Natural killer cell (primary cell): ENCODE measurements around the gene GNGT1. TPM values are rescaled to one million over a fixed set of nuclear protein-coding genes. Genes with fewer than 3 reads are reported as not detected.

Experiments used
- ATAC-seq, 3 donors: fragments of 150-1000 bp in 2 of 3; fragments of 200-7000 bp in 1 of 3; cut with Tn5 transposase; 1 replicate in 1 of 3; 2 replicates in 2 of 3; pipeline ENCODE4 v1.10.0; 2021; ENCODE audit warnings: mild to moderate bottlenecking in 2 of 3, moderate library complexity in 2 of 3
- DNase-seq, 2 donors: peaks; one replicate each; pipeline versions ENCODE4 v3.0.0 to v3.0.0-alpha.2; 2013 to 2021; ENCODE audit warnings: mixed read lengths in 1 of 2
- H3K27ac ChIP-seq: one replicate; pipeline ENCODE4 v1.5.1; 2013; ENCODE audit warnings: mild to moderate bottlenecking, low read length
- H3K27me3 ChIP-seq: one replicate; pipeline ENCODE4 v1.6.1; 2013; ENCODE audit warnings: low read length; ENCODE audit not compliant: control insufficient read depth, insufficient read depth
- H3K36me3 ChIP-seq: one replicate; pipeline ENCODE4 v1.6.1; 2013; ENCODE audit warnings: low read length; ENCODE audit not compliant: control insufficient read depth, insufficient read depth
- H3K4me1 ChIP-seq: one replicate; pipeline ENCODE4 v1.6.1; 2013; ENCODE audit warnings: low read length; ENCODE audit not compliant: control insufficient read depth, insufficient read depth
- H3K4me3 ChIP-seq: one replicate; pipeline ENCODE4 v1.5.1; 2013; ENCODE audit warnings: low read length
- H3K9me3 ChIP-seq: one replicate; pipeline ENCODE4 v1.6.1; 2013; ENCODE audit warnings: low read length; ENCODE audit not compliant: control insufficient read depth, insufficient read depth
- H3K27ac Mint-ChIP-seq, 2 donors: one replicate each; pipeline ENCODE4 v1.8.0; 2022; ENCODE audit warnings: mild to moderate bottlenecking in 2 of 2, mixed read lengths in 2 of 2, moderate library complexity in 1 of 2
- H3K27me3 Mint-ChIP-seq, 2 donors: one replicate each; pipeline ENCODE4 v1.8.0; 2022; ENCODE audit warnings: low read depth in 2 of 2, mixed read lengths in 2 of 2
- H3K36me3 Mint-ChIP-seq: one replicate; pipeline ENCODE4 v1.8.0; 2022; ENCODE audit warnings: mixed read lengths
- H3K4me1 Mint-ChIP-seq, 2 donors: one replicate each; pipeline ENCODE4 v1.8.0; 2022; ENCODE audit warnings: mixed read lengths in 2 of 2
- H3K4me3 Mint-ChIP-seq: one replicate; pipeline ENCODE4 v1.8.0; 2022; ENCODE audit warnings: mild to moderate bottlenecking, moderate library complexity, mixed read lengths
- H3K9me3 Mint-ChIP-seq, 2 donors: one replicate each; pipeline ENCODE4 v1.8.0; 2022; ENCODE audit warnings: mixed read lengths in 2 of 2
- WGBS: methylation state at CpG from one replicate; pipeline ENCODE4 v1.1.7; 2013; ENCODE audit warnings: missing lambda C conversion rate; ENCODE audit not compliant: insufficient coverage; 5-methylcytosine and 5-hydroxymethylcytosine counted together
- intact Hi-C: fragments of 100-400 bp; cut with micrococcal nuclease; formaldehyde crosslinking; loops from one replicate; pipeline ENCODE4 v1.14.2; 2022
- total RNA-seq, 4 donors: library from RNA; stranded (reverse); fragments of 120-200 nt in 1 of 4; gene quantifications; one replicate each; pipeline versions ENCODE4 v1.2.3 to v1.2.4, GENCODE V29; 2013 to 2022
- TF ChIP-seq, protein P1 (sequence below): fragments of 200-600 bp; IDR thresholded peaks from one replicate; pipeline ENCODE4 v1.8.0; 2022; ENCODE audit warnings: antibody characterized with exemption

Gene GNGT1
- total RNA-seq, 3 donors from 2014 or later (not counting 1 experiment from before 2014, with no cell fraction given): not detected

DNA sequence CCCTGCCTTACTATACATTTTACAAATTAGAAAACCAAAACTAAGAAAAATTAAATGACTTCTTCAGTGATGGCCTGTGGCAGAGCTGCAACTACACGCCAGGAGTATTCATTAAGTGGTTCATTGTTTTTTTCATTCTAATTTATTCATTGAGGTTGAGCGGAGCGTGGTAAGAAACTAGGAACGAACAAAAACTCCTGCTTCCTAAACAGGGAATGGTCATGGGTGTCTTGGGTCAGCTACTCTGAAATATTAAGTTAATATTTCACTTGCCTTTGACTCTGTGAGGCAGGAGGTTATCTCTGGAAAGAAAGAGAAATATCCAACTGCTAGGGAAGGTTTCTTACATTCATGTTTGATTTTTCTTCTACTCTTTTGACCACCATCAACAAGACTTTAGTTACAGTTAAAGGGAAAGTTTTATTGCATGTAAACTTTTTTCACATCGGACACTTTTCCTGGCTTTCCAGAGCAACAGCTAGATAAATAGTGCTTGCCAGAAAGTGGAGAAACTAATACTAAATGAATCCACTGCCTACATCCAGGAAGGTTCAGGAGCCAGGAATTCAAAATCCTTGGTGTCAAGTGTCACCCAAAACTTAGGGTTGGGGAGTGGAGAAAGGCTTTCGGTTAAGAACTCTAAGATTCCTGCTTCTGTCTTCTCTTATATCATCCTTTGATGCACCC is 14.3 kb downstream of the GNGT1 start:
- peaks cover 10% of the 10 kb centered on the region for H3K4me1 ChIP-seq
- no peak for DNase-seq
- peaks cover 21% of the 10 kb centered on the region for H3K27me3 ChIP-seq
- H3K36me3 Mint-ChIP-seq: no peaks in the 10 kb centered on the region
- no peaks in the 10 kb centered on the region for H3K9me3 Mint-ChIP-seq
- no peak overlapping the region for H3K27ac ChIP-seq
- intact Hi-C loops: no loop called here
- no peak overlapping the region for H3K27ac Mint-ChIP-seq
- peak overlapping the region; percentile 45 for H3K4me3 Mint-ChIP-seq
- H3K27me3 Mint-ChIP-seq: peaks cover 39 to 60% of the 10 kb centered on the region in 2 donors
- TF ChIP-seq, protein P1, sequence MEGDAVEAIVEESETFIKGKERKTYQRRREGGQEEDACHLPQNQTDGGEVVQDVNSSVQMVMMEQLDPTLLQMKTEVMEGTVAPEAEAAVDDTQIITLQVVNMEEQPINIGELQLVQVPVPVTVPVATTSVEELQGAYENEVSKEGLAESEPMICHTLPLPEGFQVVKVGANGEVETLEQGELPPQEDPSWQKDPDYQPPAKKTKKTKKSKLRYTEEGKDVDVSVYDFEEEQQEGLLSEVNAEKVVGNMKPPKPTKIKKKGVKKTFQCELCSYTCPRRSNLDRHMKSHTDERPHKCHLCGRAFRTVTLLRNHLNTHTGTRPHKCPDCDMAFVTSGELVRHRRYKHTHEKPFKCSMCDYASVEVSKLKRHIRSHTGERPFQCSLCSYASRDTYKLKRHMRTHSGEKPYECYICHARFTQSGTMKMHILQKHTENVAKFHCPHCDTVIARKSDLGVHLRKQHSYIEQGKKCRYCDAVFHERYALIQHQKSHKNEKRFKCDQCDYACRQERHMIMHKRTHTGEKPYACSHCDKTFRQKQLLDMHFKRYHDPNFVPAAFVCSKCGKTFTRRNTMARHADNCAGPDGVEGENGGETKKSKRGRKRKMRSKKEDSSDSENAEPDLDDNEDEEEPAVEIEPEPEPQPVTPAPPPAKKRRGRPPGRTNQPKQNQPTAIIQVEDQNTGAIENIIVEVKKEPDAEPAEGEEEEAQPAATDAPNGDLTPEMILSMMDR: no peak
- no peak overlapping the region for H3K4me3 ChIP-seq
- 75% methylated on average over 4 of the region's 6 CpGs for WGBS
- peaks cover 0 to 10% of the 10 kb centered on the region in 2 donors for H3K4me1 Mint-ChIP-seq
- no peaks in the 10 kb centered on the region for H3K9me3 ChIP-seq
- H3K36me3 ChIP-seq: no peaks in the 10 kb centered on the region
- ATAC-seq: no peak

DNA sequence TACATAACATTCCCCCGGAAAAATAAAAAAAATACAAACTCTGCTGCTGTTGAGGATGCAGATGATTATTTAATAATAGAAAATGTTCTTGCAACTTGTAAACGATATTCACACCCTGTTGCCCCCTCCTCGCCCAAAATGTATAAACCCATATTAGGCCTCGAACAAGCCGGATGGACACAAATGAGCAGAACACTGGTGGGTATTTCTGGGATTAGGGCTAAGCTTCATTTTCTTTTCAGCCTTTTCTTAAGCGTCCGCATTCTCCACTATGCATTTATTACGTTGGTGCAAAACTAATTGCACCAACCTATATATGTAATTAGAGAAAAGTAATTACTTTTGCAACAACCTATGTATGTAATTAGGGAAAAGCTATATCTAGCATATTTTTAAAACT is 14.8 kb downstream of the GNGT1 start:
- H3K27ac Mint-ChIP-seq: no peak overlapping the region
- peak overlapping the region; percentile 45 for H3K4me3 Mint-ChIP-seq
- H3K4me1 ChIP-seq: peaks cover 10% of the 10 kb centered on the region
- peaks cover 0 to 10% of the 10 kb centered on the region in 2 donors for H3K4me1 Mint-ChIP-seq
- no peaks in the 10 kb centered on the region for H3K36me3 ChIP-seq
- no CpG with 5 or more reads among the region's 8 CpGs for WGBS
- H3K9me3 Mint-ChIP-seq: no peaks in the 10 kb centered on the region
- H3K27ac ChIP-seq: no peak overlapping the region
- H3K36me3 Mint-ChIP-seq: no peaks in the 10 kb centered on the region
- intact Hi-C loops: no loop called here
- peaks cover 39 to 60% of the 10 kb centered on the region in 2 donors for H3K27me3 Mint-ChIP-seq
- H3K4me3 ChIP-seq: no peak overlapping the region
- DNase-seq: no peak
- H3K27me3 ChIP-seq: peaks cover 21% of the 10 kb centered on the region
- TF ChIP-seq, protein P1: no peak
- no peaks in the 10 kb centered on the region for H3K9me3 ChIP-seq
- no peak for ATAC-seq

DNA sequence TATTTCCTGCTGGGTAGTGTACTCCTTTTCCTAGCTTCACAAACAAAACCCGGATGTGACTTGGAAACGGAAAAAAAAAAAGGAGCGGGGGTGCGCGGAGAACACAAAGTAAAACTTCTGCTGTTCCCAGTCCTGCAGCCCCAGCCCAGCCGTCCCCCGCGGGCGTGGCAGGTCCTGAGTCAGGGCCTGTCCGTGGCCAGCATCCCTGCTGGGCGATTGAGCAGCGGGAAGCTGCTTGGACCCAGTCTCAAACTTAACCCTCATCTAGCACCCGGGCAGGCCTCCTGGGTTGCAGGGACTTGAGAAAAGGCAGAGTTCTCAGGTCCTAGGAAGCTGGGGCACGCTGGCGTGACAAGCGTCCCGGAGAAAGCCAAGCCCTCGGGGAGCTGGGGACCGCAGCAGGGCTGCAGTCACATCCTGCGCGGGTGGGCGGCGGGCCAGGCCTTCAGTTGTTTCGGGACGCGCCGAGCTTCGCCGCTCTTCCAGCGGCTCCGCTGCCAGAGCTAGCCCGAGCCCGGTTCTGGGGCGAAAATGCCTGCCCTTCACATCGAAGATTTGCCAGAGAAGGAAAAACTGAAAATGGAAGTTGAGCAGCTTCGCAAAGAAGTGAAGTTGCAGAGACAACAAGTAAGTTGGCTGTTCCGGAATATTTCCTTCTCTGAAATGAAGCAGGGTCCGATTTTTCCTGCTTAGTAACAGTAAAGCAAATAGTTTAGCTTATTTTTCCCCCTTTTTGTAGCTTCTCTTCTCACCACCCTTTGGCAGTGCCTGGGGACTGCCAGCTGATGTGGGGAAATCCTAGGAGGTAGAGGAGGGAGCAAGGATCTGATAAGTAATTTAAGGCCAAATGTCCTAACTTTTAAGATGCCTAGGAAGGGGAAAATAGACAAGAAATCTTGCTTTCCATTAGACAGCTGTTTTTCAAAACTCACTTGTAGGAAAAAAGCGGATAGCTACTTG is 15.5 kb downstream of the GNGT1 start, which contains the start of gene GNG11:
Gene GNG11 (plus strand): TSS at position 129 of the 960 bp plus-strand sequence. CDS start 403 bp downstream, at position 532.
- H3K27me3 Mint-ChIP-seq: peaks cover 36 to 60% of the 10 kb centered on the region in 2 donors
- ATAC-seq: peak; percentile 58 to 81 (median 67)

More for the DNA sequence above, 15.5 kb downstream of the GNGT1 start, which contains the start of gene GNG11:
- TF ChIP-seq, protein P1: no peak
- H3K9me3 ChIP-seq: no peaks in the 10 kb centered on the region
- peak; percentile 13 to 16 for DNase-seq
- H3K4me1 ChIP-seq: peaks cover 10% of the 10 kb centered on the region
- Mint-ChIP-seq H3K9me3 (no peaks in the 10 kb centered on the region), H3K36me3 (no peaks in the 10 kb centered on the region), H3K4me1 (peaks cover 0 to 10% of the 10 kb centered on the region in 2 donors), H3K4me3 (peak within 1 kb of the TSS; percentile 45), H3K27ac (peak within 1 kb of the TSS in 1 of 2 donors; percentile 27)
- H3K4me3 ChIP-seq: peak within 1 kb of the TSS; percentile 38
- H3K27ac ChIP-seq: no peak within 1 kb of the TSS
- peaks cover 19% of the 10 kb centered on the region for H3K27me3 ChIP-seq
- no peaks in the 10 kb centered on the region for H3K36me3 ChIP-seq
- WGBS: 2% methylated on average over 37 of the region's 39 CpGs
- intact Hi-C loops: no loop called here
